Measurements from ENCODE around the gene SH3D21.

SH3D21 gene

DNA sequence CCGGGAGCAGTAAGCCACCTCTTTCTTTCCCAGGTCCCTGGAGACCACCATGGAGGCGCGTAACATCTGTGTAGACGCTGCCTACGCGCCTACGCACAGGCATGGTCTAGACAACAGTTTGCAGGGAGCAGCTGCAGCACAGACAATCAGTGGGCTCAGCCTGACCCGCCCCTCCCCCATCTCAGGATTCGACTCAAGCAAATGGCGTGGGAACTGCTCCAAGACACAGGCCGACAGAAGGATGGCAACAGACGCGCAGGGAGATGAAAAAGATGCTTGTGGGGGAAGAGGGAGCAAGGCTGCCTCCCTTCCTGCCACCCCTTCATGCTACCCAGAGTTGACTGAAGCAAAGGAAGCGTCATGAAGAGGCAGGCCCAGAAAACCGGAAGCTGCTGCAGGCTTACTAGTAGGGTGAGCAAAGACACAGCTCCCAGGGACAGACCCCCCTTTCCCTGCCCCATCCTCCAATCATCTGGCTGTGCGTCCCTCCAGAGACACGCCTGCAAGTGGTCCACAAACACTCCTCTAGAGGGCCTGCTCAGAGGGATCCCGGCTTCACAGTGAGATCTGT is 60.0 kb downstream of the SH3D21 start:
- Histone ChIP-seq H4K20me1 (ENCODE audit: control insufficient read depth, insufficient read depth, low read depth, low read length) (peaks cover 17% of the 10 kb centered on the region; the same call in 1 of the 2 replicates), H3K27ac (ENCODE audit: low read depth, low read length) (peak overlapping the region; percentile 22), H3K79me2 (ENCODE audit: control insufficient read depth, low read length) (peaks cover 90% of the 10 kb centered on the region), H3K4me2 (ENCODE audit: low read length) (peak overlapping the region; percentile 43), H3K36me3 (ENCODE audit: control insufficient read depth, low read length) (peaks cover 71% of the 10 kb centered on the region), H3K4me3 (ENCODE audit: low read length) (peak overlapping the region; percentile 7; the same call in 1 of the 2 replicates), H3F3A (ENCODE audit: control insufficient read depth, insufficient read depth) (peaks cover 18% of the 10 kb centered on the region), H3K4me1 (ENCODE audit: control insufficient read depth, low read length) (peaks cover 63% of the 10 kb centered on the region), H3K27me3 (ENCODE audit: control insufficient read depth, low read length) (no peaks in the 10 kb centered on the region), H3K9me2 (replicated peaks; ENCODE audit: control insufficient read depth, low read length) (no peaks in the 10 kb centered on the region), H3K9me3 (ENCODE audit: control insufficient read depth, insufficient read depth, low read length) (no peaks in the 10 kb centered on the region)
- TF ChIP-seq, protein P1, sequence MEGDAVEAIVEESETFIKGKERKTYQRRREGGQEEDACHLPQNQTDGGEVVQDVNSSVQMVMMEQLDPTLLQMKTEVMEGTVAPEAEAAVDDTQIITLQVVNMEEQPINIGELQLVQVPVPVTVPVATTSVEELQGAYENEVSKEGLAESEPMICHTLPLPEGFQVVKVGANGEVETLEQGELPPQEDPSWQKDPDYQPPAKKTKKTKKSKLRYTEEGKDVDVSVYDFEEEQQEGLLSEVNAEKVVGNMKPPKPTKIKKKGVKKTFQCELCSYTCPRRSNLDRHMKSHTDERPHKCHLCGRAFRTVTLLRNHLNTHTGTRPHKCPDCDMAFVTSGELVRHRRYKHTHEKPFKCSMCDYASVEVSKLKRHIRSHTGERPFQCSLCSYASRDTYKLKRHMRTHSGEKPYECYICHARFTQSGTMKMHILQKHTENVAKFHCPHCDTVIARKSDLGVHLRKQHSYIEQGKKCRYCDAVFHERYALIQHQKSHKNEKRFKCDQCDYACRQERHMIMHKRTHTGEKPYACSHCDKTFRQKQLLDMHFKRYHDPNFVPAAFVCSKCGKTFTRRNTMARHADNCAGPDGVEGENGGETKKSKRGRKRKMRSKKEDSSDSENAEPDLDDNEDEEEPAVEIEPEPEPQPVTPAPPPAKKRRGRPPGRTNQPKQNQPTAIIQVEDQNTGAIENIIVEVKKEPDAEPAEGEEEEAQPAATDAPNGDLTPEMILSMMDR (IDR thresholded peaks at IDR 0.05; ENCODE audit: low read depth, low read length, poor library complexity, severe bottlenecking) = peak; percentile 49
- no peak for TF ChIP-seq EZH2phosphoT487 (IDR thresholded peaks at IDR 0.05; ENCODE audit: borderline replicate concordance, low read length)

DNA sequence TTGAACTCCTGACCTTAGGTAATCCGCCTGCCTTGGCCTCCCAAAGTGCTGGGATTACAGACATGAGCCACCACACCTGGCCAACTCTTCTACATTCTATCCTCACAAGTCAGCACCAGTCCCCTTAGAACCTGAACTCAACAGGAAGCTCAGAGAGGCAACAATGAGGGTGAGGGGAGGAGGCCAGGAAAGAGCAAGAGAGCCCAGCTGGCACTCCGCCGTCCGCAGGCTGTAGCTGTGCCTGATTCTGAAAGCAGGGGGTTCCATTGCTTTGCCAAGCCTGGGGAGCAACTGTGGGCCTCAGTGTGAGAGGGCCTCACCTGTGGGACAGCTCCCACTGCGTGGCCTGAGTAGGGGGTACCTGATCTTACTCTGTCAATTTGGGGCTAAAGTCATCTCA is 60.9 kb downstream of the SH3D21 start:
- Histone ChIP-seq H3K36me3 (ENCODE audit: control insufficient read depth, low read length) (peaks cover 66% of the 10 kb centered on the region), H3K27me3 (ENCODE audit: control insufficient read depth, low read length) (no peaks in the 10 kb centered on the region), H4K20me1 (ENCODE audit: control insufficient read depth, insufficient read depth, low read depth, low read length) (peaks cover 17% of the 10 kb centered on the region; the same call in 1 of the 2 replicates), H3K9me2 (replicated peaks; ENCODE audit: control insufficient read depth, low read length) (no peaks in the 10 kb centered on the region), H3K4me1 (ENCODE audit: control insufficient read depth, low read length) (peaks cover 68% of the 10 kb centered on the region), H3K9me3 (ENCODE audit: control insufficient read depth, insufficient read depth, low read length) (no peaks in the 10 kb centered on the region), H3F3A (ENCODE audit: control insufficient read depth, insufficient read depth) (peaks cover 22% of the 10 kb centered on the region), H3K4me3 (ENCODE audit: low read length) (no peak overlapping the region), H3K27ac (ENCODE audit: low read depth, low read length) (no peak overlapping the region), H3K4me2 (ENCODE audit: low read length) (peak overlapping the region; percentile 9; the same call in 1 of the 2 replicates), H3K79me2 (ENCODE audit: control insufficient read depth, low read length) (peaks cover 86% of the 10 kb centered on the region)
- TF ChIP-seq, protein P1 (IDR thresholded peaks at IDR 0.05; ENCODE audit: low read depth, low read length, poor library complexity, severe bottlenecking) = no peak
- no peak for TF ChIP-seq EZH2phosphoT487 (IDR thresholded peaks at IDR 0.05; ENCODE audit: borderline replicate concordance, low read length)

DNA sequence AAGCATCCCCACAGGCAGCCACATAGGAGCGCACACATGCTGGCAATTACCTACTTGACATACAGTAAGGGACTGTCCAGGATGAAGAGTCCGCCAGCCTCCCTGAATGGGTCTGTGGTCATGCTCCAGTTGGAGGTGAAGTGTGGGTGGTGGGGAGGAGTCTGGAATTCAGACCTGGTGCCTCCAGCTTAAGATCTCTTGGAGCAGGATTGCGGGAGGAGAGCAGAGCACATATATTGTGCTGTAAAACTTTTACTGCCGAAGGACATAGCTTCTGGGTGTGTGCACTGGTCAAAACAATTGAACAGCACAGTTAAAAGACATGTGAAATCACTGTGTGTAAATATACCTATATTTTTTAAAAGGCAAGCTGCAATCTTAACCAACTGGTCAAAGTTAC is 61.6 kb downstream of the SH3D21 start:
- no peak overlapping the region for H3K27ac ChIP-seq (ENCODE audit: low read depth, low read length)
- peaks cover 86% of the 10 kb centered on the region for H3K79me2 ChIP-seq (ENCODE audit: control insufficient read depth, low read length)
- peaks cover 76% of the 10 kb centered on the region for H3K4me1 ChIP-seq (ENCODE audit: control insufficient read depth, low read length)
- peaks cover 23% of the 10 kb centered on the region for H3F3A ChIP-seq (ENCODE audit: control insufficient read depth, insufficient read depth)
- TF ChIP-seq EZH2phosphoT487 (IDR thresholded peaks at IDR 0.05; ENCODE audit: borderline replicate concordance, low read length) = no peak
- TF ChIP-seq, protein P1 (IDR thresholded peaks at IDR 0.05; ENCODE audit: low read depth, low read length, poor library complexity, severe bottlenecking) = no peak
- H4K20me1 ChIP-seq (ENCODE audit: control insufficient read depth, insufficient read depth, low read depth, low read length) = peaks cover 17% of the 10 kb centered on the region; the same call in 1 of the 2 replicates
- no peaks in the 10 kb centered on the region for H3K9me3 ChIP-seq (ENCODE audit: control insufficient read depth, insufficient read depth, low read length)
- H3K36me3 ChIP-seq (ENCODE audit: control insufficient read depth, low read length) = peaks cover 64% of the 10 kb centered on the region
- H3K9me2 ChIP-seq (replicated peaks; ENCODE audit: control insufficient read depth, low read length) = no peaks in the 10 kb centered on the region
- no peak overlapping the region for H3K4me3 ChIP-seq (ENCODE audit: low read length)
- H3K27me3 ChIP-seq (ENCODE audit: control insufficient read depth, low read length) = no peaks in the 10 kb centered on the region
- no peak overlapping the region for H3K4me2 ChIP-seq (ENCODE audit: low read length)

Measured in DOHH2 (cell line).